H1 (cell line): Measurements from ENCODE around the gene DEPP1. TPM values are rescaled to one million over a fixed set of nuclear protein-coding genes. Genes with fewer than 3 reads are reported as not detected.
A peak's percentile ranks its signal among the peaks of the same experiment; 100 is the strongest.

Source experiments
- CTCF ChIA-PET: fragments of 300-600 bp; sonication (Branson Sonifier 250); formaldehyde crosslinking; loops from one replicate; lab custom pipeline; 2021; ENCODE audit not compliant: partially characterized antibody; lab: Charles Lee
- POLR2A ChIA-PET: fragments of 300-600 bp; sonication (Branson Sonifier 250); formaldehyde crosslinking; loops from one replicate; lab custom pipeline; 2021; ENCODE audit warnings: inconsistent platforms; ENCODE audit not compliant: partially characterized antibody; lab: Charles Lee
- DNase-seq, 2 experiments: peaks; one replicate each; pipeline versions ENCODE4 v3.0.0 to v3.0.0-alpha.2; 2010 to 2022; ENCODE audit warnings: low spot score in 2 of 2, low read depth in 1 of 2, mixed read lengths in 1 of 2
- FAIRE-seq: peaks from 2 replicates; lab custom pipeline; 2011; peaks lifted over from hg19 to GRCh38; lab: Jason Lieb, UNC
- H2AFZ ChIP-seq: 2 replicates; pipeline ENCODE4 v1.8.1; 2012; ENCODE audit warnings: low read length, inconsistent platforms
- H2AK5ac ChIP-seq: 2 replicates; pipeline ENCODE4 v1.6.1; 2013; ENCODE audit warnings: low read depth, low read length
- H2BK120ac ChIP-seq: replicated peaks from 2 replicates; pipeline ENCODE3; 2013; ENCODE audit warnings: low read depth, low read length, inconsistent platforms
- H2BK12ac ChIP-seq: 2 replicates; pipeline ENCODE4 v1.6.1; 2013; ENCODE audit warnings: low read depth, low read length
- H2BK15ac ChIP-seq: 2 replicates; pipeline ENCODE4 v1.6.1; 2013; ENCODE audit warnings: low read length
- H2BK20ac ChIP-seq: 2 replicates; pipeline ENCODE4 v1.6.1; 2013; ENCODE audit warnings: low read length
- H2BK5ac ChIP-seq: 2 replicates; pipeline ENCODE4 v1.6.1; 2013; ENCODE audit warnings: low read depth, low read length
- H3K14ac ChIP-seq: 2 replicates; pipeline ENCODE4 v1.6.1; 2013; ENCODE audit warnings: inconsistent platforms; ENCODE audit not compliant: insufficient read length
- H3K18ac ChIP-seq: 2 replicates; pipeline ENCODE4 v1.6.1; 2013; ENCODE audit warnings: low read length; ENCODE audit errors: extremely low read depth
- H3K23ac ChIP-seq: 2 replicates; pipeline ENCODE4 v1.6.1; 2013; ENCODE audit warnings: inconsistent platforms; ENCODE audit not compliant: insufficient read length
- H3K23me2 ChIP-seq: 2 replicates; pipeline ENCODE4 v1.6.1; 2013; ENCODE audit warnings: low read depth, low read length
- H3K27ac ChIP-seq: 2 replicates; pipeline ENCODE4 v1.6.1; 2011; ENCODE audit warnings: low read depth, low read length, inconsistent platforms
- H3K27me3 ChIP-seq, 4 experiments: replicated peaks in 1 of 4; 1 replicate in 1 of 4; 2 replicates in 3 of 4; pipeline versions ENCODE4 v1.6.1 to v1.8.1; 2011 to 2013; ENCODE audit warnings: low read length in 3 of 4, mild to moderate bottlenecking in 3 of 4, inconsistent platforms in 2 of 4, mixed read lengths in 2 of 4, moderate library complexity in 1 of 4; ENCODE audit not compliant: control insufficient read depth in 3 of 4, insufficient read depth in 3 of 4; ENCODE audit errors: extremely low read depth in 1 of 4
- H3K36me3 ChIP-seq, 4 experiments: 2 replicates each; pipeline versions ENCODE4 v1.6.1 to v1.8.1; 2011 to 2013; ENCODE audit warnings: mild to moderate bottlenecking in 4 of 4, low read length in 3 of 4, moderate library complexity in 2 of 4, control low read depth in 1 of 4, inconsistent platforms in 1 of 4; ENCODE audit not compliant: insufficient read depth in 4 of 4, control insufficient read depth in 2 of 4
- H3K4ac ChIP-seq: replicated peaks from 2 replicates; pipeline ENCODE3; 2013; ENCODE audit warnings: low read length, low read depth, mixed read lengths, inconsistent platforms; ENCODE audit not compliant: insufficient read length
- H3K4me1 ChIP-seq, 4 experiments: replicated peaks in 1 of 4; 1 replicate in 1 of 4; 2 replicates in 3 of 4; pipeline versions ENCODE4 v1.6.1 to v1.8.1; 2011 to 2013; ENCODE audit warnings: low read length in 3 of 4, inconsistent platforms in 2 of 4, mixed read lengths in 1 of 4; ENCODE audit not compliant: insufficient read depth in 4 of 4, control insufficient read depth in 3 of 4
- H3K4me2 ChIP-seq, 2 experiments: 2 replicates each; pipeline versions ENCODE4 v1.6.1 to v1.8.1; 2011 to 2013; ENCODE audit warnings: low read depth in 2 of 2, low read length in 2 of 2, control low read depth in 1 of 2, inconsistent platforms in 1 of 2, mild to moderate bottlenecking in 1 of 2; ENCODE audit not compliant: insufficient read depth in 1 of 2
- H3K4me3 ChIP-seq, 4 experiments: fragments of 200-600, 300-600 bp in 1 of 4; sonication (generic), shearing (Covaris generic), sonication (Bioruptor Twin) in 1 of 4; 2 replicates each; pipeline versions ENCODE4 v1.5.1 to v1.8.1; 2011 to 2016; ENCODE audit warnings: low read length in 4 of 4, low read depth in 3 of 4, control low read depth in 2 of 4, inconsistent platforms in 2 of 4, mild to moderate bottlenecking in 2 of 4, mixed read lengths in 1 of 4, moderate library complexity in 1 of 4; ENCODE audit not compliant: insufficient read depth in 2 of 4; ENCODE audit errors: extremely low read depth in 1 of 4
- H3K56ac ChIP-seq: replicated peaks from 2 replicates; pipeline ENCODE3; 2013; ENCODE audit warnings: low read depth, mild to moderate bottlenecking, mixed read lengths, low read length, inconsistent platforms; ENCODE audit not compliant: insufficient read length
- H3K79me1 ChIP-seq: 2 replicates; pipeline ENCODE4 v1.6.1; 2013; ENCODE audit warnings: low read depth, low read length, control low read depth
- H3K79me2 ChIP-seq, 2 experiments: 2 replicates each; pipeline versions ENCODE4 v1.6.1 to v1.8.1; 2012 to 2013; ENCODE audit warnings: low read length in 2 of 2, mild to moderate bottlenecking in 2 of 2, inconsistent platforms in 1 of 2; ENCODE audit not compliant: insufficient read depth in 2 of 2, control insufficient read depth in 1 of 2
- H3K9ac ChIP-seq, 4 experiments: replicated peaks in 1 of 4; 1 replicate in 1 of 4; 2 replicates in 3 of 4; pipeline versions ENCODE4 v1.6.1 to v1.8.1; 2011 to 2013; ENCODE audit warnings: low read depth in 3 of 4, low read length in 3 of 4, control low read depth in 2 of 4, mild to moderate bottlenecking in 2 of 4, moderate library complexity in 2 of 4, inconsistent platforms in 1 of 4; ENCODE audit errors: extremely low read depth in 1 of 4
- H3K9me3 ChIP-seq, 2 experiments: 2 replicates each; pipeline versions ENCODE4 v1.6.1 to v1.8.1; 2012 to 2013; ENCODE audit warnings: mild to moderate bottlenecking in 2 of 2, moderate library complexity in 2 of 2, control low read depth in 1 of 2, inconsistent platforms in 1 of 2, low read depth in 1 of 2, low read length in 1 of 2, mixed read lengths in 1 of 2; ENCODE audit not compliant: insufficient read depth in 2 of 2
- H4K20me1 ChIP-seq, 2 experiments: replicated peaks in 1 of 2; 2 replicates each; pipeline versions ENCODE3 to v1.8.1; 2011 to 2013; ENCODE audit warnings: inconsistent platforms in 2 of 2, low read length in 2 of 2, mild to moderate bottlenecking in 1 of 2; ENCODE audit not compliant: insufficient read depth in 2 of 2, control insufficient read depth in 1 of 2
- H4K5ac ChIP-seq: 2 replicates; pipeline ENCODE4 v1.6.1; 2013; ENCODE audit warnings: low read length, low read depth, mixed read lengths, inconsistent platforms; ENCODE audit not compliant: insufficient read length
- H4K8ac ChIP-seq: 2 replicates; pipeline ENCODE4 v1.8.0; 2013; ENCODE audit warnings: mild to moderate bottlenecking, moderate library complexity, low read length, inconsistent platforms; ENCODE audit not compliant: insufficient read depth; ENCODE audit errors: extremely low read depth
- H4K91ac ChIP-seq: replicated peaks from 2 replicates; pipeline ENCODE3; 2013; ENCODE audit warnings: low read length, mixed read lengths, inconsistent platforms; ENCODE audit not compliant: insufficient read length
- CREB1 ChIP-seq: IDR thresholded peaks from 2 replicates; pipeline ENCODE4 v1.6.1; 2012; ENCODE audit warnings: inconsistent platforms
- EGR1 ChIP-seq: IDR thresholded peaks from 2 replicates; pipeline ENCODE4 v1.6.1; 2011; ENCODE audit warnings: low read depth, low read length, borderline replicate concordance
- WGBS, 2 experiments: shearing (Covaris generic) in 1 of 2; methylation state at CpG; one replicate each; pipeline versions ENCODE4 v1.1.6 to v1.1.7; 2013 to 2015; ENCODE audit warnings: low lambda C conversion rate in 2 of 2, mixed read lengths in 2 of 2, inconsistent platforms in 1 of 2, low coverage in 1 of 2, missing lambda C conversion rate in 1 of 2; ENCODE audit not compliant: insufficient replicate concordance in 2 of 2, insufficient coverage in 1 of 2, insufficient read length in 1 of 2; ENCODE audit errors: extremely low coverage in 1 of 2, missing lambda C conversion rate in 1 of 2; 5-methylcytosine and 5-hydroxymethylcytosine counted together
- polyA plus RNA-seq, 7 experiments: library from polyadenylated mRNA; depleted of rRNA in 3 of 7; stranded (reverse) in 5 of 7; unstranded in 2 of 7; fragments of >200 nt in 5 of 7; fragments of 200-250 nt in 2 of 7; gene quantifications; 1 replicate in 5 of 7; 2 replicates in 1 of 7; 4 replicates in 1 of 7; pipeline versions ENCODE4 v1.2.1 to v1.2.3, GENCODE V29; 2011 to 2013; ENCODE audit warnings: missing spikeins in 2 of 7, mixed read lengths in 2 of 7
- total RNA-seq: library from RNA; stranded (reverse); fragmentation: NEBNext Ultra II Directional; extraction: Animal tissue kit (Norgen Biotek cat#: 25700); gene quantifications from 2 replicates; pipeline ENCODE4 v1.2.1, GENCODE V29; 2021

The DEPP1 gene
- total and polyA plus RNA-seq, 2 of the 8 experiments (the other 6 are each of a cell fraction or from before 2014, with no cell fraction given): 0.67 to 4.5 TPM

GRCh38 chr10:44933451-44934321, 44.9 kb downstream of the DEPP1 start:
- no peak overlapping the region for H4K8ac ChIP-seq
- no peaks in the 10 kb centered on the region; a peak in 1 of 7 replicates for H3K27me3 ChIP-seq
- no peak overlapping the region for H3K27ac ChIP-seq
- no peaks in the 10 kb centered on the region for H4K20me1 ChIP-seq
- no peak for TF ChIP-seq CREB1
- no peak for TF ChIP-seq EGR1
- H2AK5ac ChIP-seq: peak overlapping the region; percentile 59; the same call in 1 of the 2 replicates
- FAIRE-seq (no peak), DNase-seq (peak in 1 of 2 experiments; percentile 17)
- ChIA-PET CTCF (interaction anchor here (0.9 to 10.3 kb wide), 27 partner anchors 8 to 367 kb away, joined by 3 to 119 read pairs (median 5); partner anchors contain the start of genes DEPP1 and ZNF22), POLR2A (interaction anchor here (0.7 to 3.7 kb wide), 17 partner anchors 14 to 74 kb away, joined by 3 to 11 read pairs (median 3); partner anchors contain the start of genes DEPP1 and ZNF22)
- no peak overlapping the region for H3K4me2 ChIP-seq
- peak overlapping the region; percentile 75 for H2BK15ac ChIP-seq
- no peak overlapping the region for H3K4ac ChIP-seq
- peaks cover 0 to 5% (median under 1%) of the 10 kb centered on the region in 4 experiments; a peak in 2 of 7 replicates for H3K4me1 ChIP-seq
- H3K23me2 ChIP-seq: peaks cover under 1% of the 10 kb centered on the region; the same call in 1 of the 2 replicates
- H2AFZ ChIP-seq: no peak overlapping the region
- H2BK12ac ChIP-seq: peak overlapping the region; percentile 84; the same call in 1 of the 2 replicates
- no peaks in the 10 kb centered on the region for H3K36me3 ChIP-seq
- no peak overlapping the region for H4K91ac ChIP-seq
- no peaks in the 10 kb centered on the region for H3K79me1 ChIP-seq
- no peaks in the 10 kb centered on the region for H3K79me2 ChIP-seq
- H3K4me3 ChIP-seq: no peak overlapping the region
- H4K5ac ChIP-seq: no peak overlapping the region
- peak overlapping the region; percentile 45; the same call in 1 of the 2 replicates for H2BK5ac ChIP-seq
- no peak overlapping the region for H3K23ac ChIP-seq
- H3K14ac ChIP-seq: no peak overlapping the region
- H2BK20ac ChIP-seq: no peak overlapping the region
- H3K56ac ChIP-seq: no peak overlapping the region
- H2BK120ac ChIP-seq: no peak overlapping the region
- WGBS, 2 experiments: 82% methylated on average over 9 of the region's 9 CpGs; no CpG with 5 or more reads in 1 of the 2 experiments
- no peak overlapping the region for H3K9ac ChIP-seq
- H3K9me3 ChIP-seq: no peaks in the 10 kb centered on the region
- H3K18ac ChIP-seq: 0 out of 2 replicates have a peak overlapping the region, but pooled peaks have one; percentile 48
